Heart left ventricle (tissue), 13 donors: ENCODE results near the gene CRTC2.

Experiments used
- CTCF ChIP-seq, 12 donors: fragments of 200-600 bp; sonication (generic) in 4 of 12; IDR thresholded peaks; one replicate each; pipeline versions ENCODE4 v1.5.0 to v1.8.0; 2018 to 2022; ENCODE audit warnings: antibody characterized with exemption in 12 of 12, mild to moderate bottlenecking in 5 of 12
- POLR2A ChIP-seq, 2 donors: fragments of 450-650 bp; IDR thresholded peaks; one replicate each; pipeline ENCODE4 v1.6.1; 2017; ENCODE audit warnings: antibody characterized with exemption in 2 of 2, mild to moderate bottlenecking in 2 of 2, moderate library complexity in 2 of 2
- donor health status: ischemic (EF 13 %, LVEDD 7.1; RV severe dilation, severe dysfunction).
- donor health status: DM: no; HTN: yes; CAD: no.
- donor health status: DM: no; HTN: no; CAD: no.
- donor health status: ischemic (EF 25% LVEDD 6.9; RV normal size, moderate dysfunction).
- donor health status: ischemic (EF 25% LVEDD 5.7; RV mildly dilated, moderate dysfunction).
- donor health status: ischemic (EF 35%, LVEDD 5.7; RV mildly dilated, moderate dysfunction).
- donor health status: nonischemic (EF 11% LVEDD 7.7; RV severe dilation, severe dysfunction).
- donor health status: DM: yes; HTN: yes; CAD: no.
- donor health status: PGD.
- donor health status: ischemic (EF 29% LVEDD 5.4; RV normal size, mild dysfunction).
- donor health status: nonischemic (EF 23%, LVEDD 6.1; RV moderate dilation, normal function).

GRCh38 chr1:153985341-153985912 lies 27.0 kb upstream of the CRTC2 start:
- TF ChIP-seq CTCF (IDR thresholded peaks at IDR 0.05) (no peak), POLR2A (IDR thresholded peaks at IDR 0.05) (no peak)
